GM12878 (cell line): ENCODE data around the gene TRPM5. TPM values are rescaled to one million over a fixed set of nuclear protein-coding genes. Genes with fewer than 3 reads are reported as not detected.

ENCODE experiments used
- ATAC-seq: fragments of 200-7000 bp; cut with Tn5 transposase; 3 replicates; pipeline ENCODE4 v1.9.1; 2020; ENCODE audit warnings: mild to moderate bottlenecking, moderate library complexity
- BruUV-seq: library from RNA; stranded (reverse); fragments of 400-500 nt; replicated peaks from 2 replicates; lab custom pipeline; 2021; lab: Mats Ljungman, UMichigan
- CTCF ChIA-PET: fragments of 300-600 bp; sonication (Branson Sonifier 250); formaldehyde crosslinking; extraction: SDS; loops from one replicate; lab custom pipeline; 2021; ENCODE audit warnings: inconsistent platforms; lab: Yijun Ruan, JAX
- POLR2A ChIA-PET: fragments of 350-600 bp; formaldehyde crosslinking; extraction: SDS; loops from one replicate; lab custom pipeline; 2021; ENCODE audit warnings: inconsistent platforms; lab: Charles Lee
- RAD21 ChIA-PET: fragments of 300-600 bp; sonication (Branson Sonifier 250); formaldehyde crosslinking; loops from one replicate; lab custom pipeline; 2023; ENCODE audit warnings: antibody characterized with exemption; ENCODE audit not compliant: unreplicated experiment; lab: Charles Lee
- SMC1A ChIA-PET: fragments of 300-600 bp; sonication (Branson Sonifier 250); formaldehyde crosslinking; loops from one replicate; lab custom pipeline; 2023; ENCODE audit not compliant: unreplicated experiment, uncharacterized antibody; lab: Charles Lee
- DNase-seq: peaks from one replicate; pipeline ENCODE4 v3.0.0-alpha.2; 2011; ENCODE audit warnings: low read depth, low spot score
- FAIRE-seq: peaks from 3 replicates; lab custom pipeline; 2011; peaks lifted over from hg19 to GRCh38; lab: Jason Lieb, UNC
- H2AFZ ChIP-seq: 2 replicates; pipeline ENCODE4 v1.6.0; 2011; ENCODE audit warnings: low read depth, low read length, control low read depth; ENCODE audit not compliant: control insufficient read depth
- H3K27ac ChIP-seq: 2 replicates; pipeline ENCODE4 v1.5.1; 2011; ENCODE audit warnings: control low read depth; ENCODE audit not compliant: control insufficient read depth, insufficient read depth
- H3K27me3 ChIP-seq, 2 experiments: replicated peaks in 1 of 2; 2 replicates each; pipeline versions ENCODE4 v1.6.0 to v1.6.1; 2011; ENCODE audit warnings: low read length in 1 of 2; ENCODE audit not compliant: control insufficient read depth in 2 of 2, insufficient read depth in 2 of 2
- H3K36me3 ChIP-seq, 2 experiments: 2 replicates each; pipeline ENCODE4 v1.5.1; 2011; ENCODE audit warnings: low read length in 1 of 2; ENCODE audit not compliant: control insufficient read depth in 2 of 2, insufficient read depth in 2 of 2
- H3K4me1 ChIP-seq: 2 replicates; pipeline ENCODE4 v1.6.1; 2011; ENCODE audit warnings: mild to moderate bottlenecking, low read length, moderate library complexity, mixed read lengths; ENCODE audit not compliant: control insufficient read depth, insufficient read depth
- H3K4me2 ChIP-seq: 2 replicates; pipeline ENCODE4 v1.6.0; 2011; ENCODE audit warnings: control low read depth; ENCODE audit not compliant: control insufficient read depth, insufficient read depth
- H3K4me3 ChIP-seq: fragments of 200-600 bp; sonication (generic); 2 replicates; pipeline ENCODE4 v1.5.1; 2016
- H3K79me2 ChIP-seq: 2 replicates; pipeline ENCODE4 v1.6.0; 2011; ENCODE audit warnings: low read length; ENCODE audit not compliant: control insufficient read depth, insufficient read depth
- H3K9ac ChIP-seq: 2 replicates; pipeline ENCODE4 v1.8.0; 2011; ENCODE audit warnings: low read length, control low read depth, mixed read lengths; ENCODE audit not compliant: control insufficient read depth, insufficient read depth
- H3K9me3 ChIP-seq: replicated peaks from 3 replicates; pipeline ENCODE4 v1.5.1; 2011; ENCODE audit warnings: mild to moderate bottlenecking, low read length; ENCODE audit not compliant: control insufficient read depth, insufficient read depth
- H4K20me1 ChIP-seq: 2 replicates; pipeline ENCODE4 v1.6.0; 2011; ENCODE audit not compliant: control insufficient read depth, insufficient read depth
- ATF2 ChIP-seq: IDR thresholded peaks from 2 replicates; pipeline ENCODE4 v1.6.1; 2012; ENCODE audit warnings: low read length, inconsistent platforms
- BACH1 ChIP-seq: fragments of 450-650 bp; IDR thresholded peaks from 2 replicates; pipeline ENCODE4 v1.6.1; 2017; ENCODE audit warnings: mild to moderate bottlenecking, borderline replicate concordance
- CUX1 ChIP-seq: IDR thresholded peaks from 2 replicates; pipeline ENCODE4 v1.6.1; 2012; ENCODE audit warnings: improper control_type of control experiment, low read depth, low read length; ENCODE audit not compliant: insufficient replicate concordance
- IKZF2 ChIP-seq, 2 experiments: fragments of 450-650 bp; IDR thresholded peaks; 2 replicates each; pipeline ENCODE4 v1.6.1; 2017; ENCODE audit warnings: mild to moderate bottlenecking in 2 of 2, moderate library complexity in 2 of 2
- MLLT1 ChIP-seq: fragments of 450-650 bp; IDR thresholded peaks from 2 replicates; pipeline ENCODE4 v1.6.1; 2016; ENCODE audit warnings: mild to moderate bottlenecking
- POLR2A ChIP-seq: IDR thresholded peaks from 2 replicates; pipeline ENCODE4 v1.6.1; 2011; ENCODE audit warnings: low read depth, mild to moderate bottlenecking, low read length
- POLR2AphosphoS2 ChIP-seq: IDR thresholded peaks from 2 replicates; pipeline ENCODE4 v1.6.1; 2011; ENCODE audit warnings: low read depth, mild to moderate bottlenecking, low read length, improper control_type of control experiment, moderate library complexity
- POU2F2 ChIP-seq: IDR thresholded peaks from 3 replicates; pipeline ENCODE4 v1.6.1; 2011; ENCODE audit warnings: low read depth, mild to moderate bottlenecking, low read length, borderline replicate concordance
- SRF ChIP-seq, 2 experiments: IDR thresholded peaks; 2 replicates each; pipeline ENCODE4 v1.6.1; 2011; ENCODE audit warnings: low read depth in 2 of 2, low read length in 2 of 2, mild to moderate bottlenecking in 1 of 2, moderate library complexity in 1 of 2
- TARDBP ChIP-seq: IDR thresholded peaks from 2 replicates; pipeline ENCODE4 v1.6.1; 2016; ENCODE audit warnings: borderline replicate concordance
- WGBS: methylation state at CpG from one replicate; pipeline ENCODE4 v1.1.6; 2016; ENCODE audit warnings: low lambda C conversion rate; ENCODE audit not compliant: insufficient replicate concordance, insufficient coverage; ENCODE audit errors: missing lambda C conversion rate; 5-methylcytosine and 5-hydroxymethylcytosine counted together
- in situ Hi-C: fragments of 300-500 bp; cut with MboI; formaldehyde crosslinking; loops from 9 replicates; pipeline ENCODE4 v1.14.3; 2018; ENCODE audit warnings: mixed read lengths
- intact Hi-C: fragments of 100-400 bp; cut with micrococcal nuclease; formaldehyde crosslinking; loops from one replicate; pipeline ENCODE4 v1.14.2; 2022; ENCODE audit not compliant: unreplicated experiment
- polyA plus RNA-seq, 11 experiments: library from polyadenylated mRNA; depleted of rRNA in 4 of 11; unstranded in 6 of 11; stranded (reverse) in 5 of 11; fragments of >200 nt; fragmentation: Nextera tagmentation in 4 of 11; fragmentation: Illumina TruSeq in 1 of 11; extraction: Ambion mirVana in 4 of 11; extraction: Trizol in 1 of 11; gene quantifications; 1 replicate in 1 of 11; 2 replicates in 10 of 11; pipeline versions ENCODE4 v1.2.1 to v1.2.3, GENCODE V29; 2011 to 2016; ENCODE audit warnings: inconsistent platforms in 2 of 11, missing spikeins in 2 of 11, low read depth in 1 of 11
- total RNA-seq, 4 experiments: library from RNA; depleted of rRNA in 3 of 4; stranded (reverse); fragments of >200 nt in 3 of 4; fragmentation: Illumina TruSeq in 1 of 4; extraction: Trizol in 1 of 4; gene quantifications; 2 replicates each; pipeline versions ENCODE4 v1.2.1 to v1.2.3, GENCODE V29; 2013 to 2021
- TF ChIP-seq, protein P1 (sequence below): fragments of 450-650 bp; IDR thresholded peaks from 2 replicates; pipeline ENCODE4 v1.6.1; 2014; ENCODE audit warnings: mild to moderate bottlenecking

TRPM5 gene
- total and polyA plus RNA-seq, 10 of the 15 experiments (the other 5 are each of a cell fraction or from before 2014, with no cell fraction given) = not detected

- TF ChIP-seq ATF2 = no peak
- no peak for TF ChIP-seq MLLT1
- TF ChIP-seq, all 136 proteins: peak for 0
These were observed 28.3 kb upstream of the TRPM5 start (continued) for GRCh38 chr11:2472428-2473186.

GRCh38 chr11:2471804-2472096 is 27.4 kb upstream of the TRPM5 start:
- no peak overlapping the region for H3K9ac ChIP-seq
- 86% methylated on average over 6 of the region's 6 CpGs for WGBS
- H3K4me1 ChIP-seq = peaks cover 10% of the 10 kb centered on the region; the same call in 1 of the 2 replicates
- H3K36me3 ChIP-seq = no peaks in the 10 kb centered on the region
- CTCF ChIA-PET = no interaction called here
- RAD21 ChIA-PET = no interaction called here
- H3K27me3 ChIP-seq = no peaks in the 10 kb centered on the region
- intact Hi-C loops (no loop called here), in situ Hi-C loops (no loop called here)
- no peaks in the 10 kb centered on the region for H3K9me3 ChIP-seq
- DNase-seq = no peak
- no peaks in the 10 kb centered on the region for H4K20me1 ChIP-seq
- POLR2A ChIA-PET = no interaction called here
- BruUV-seq = no TSS peak
- H3K4me2 ChIP-seq = no peak overlapping the region
- SMC1A ChIA-PET = no interaction called here
- ATAC-seq = no peak
- H3K27ac ChIP-seq = no peak overlapping the region
- H3K79me2 ChIP-seq = no peaks in the 10 kb centered on the region
- no peak overlapping the region for H2AFZ ChIP-seq
- no peak for FAIRE-seq
- H3K4me3 ChIP-seq = no peak overlapping the region
- TF ChIP-seq ATF2 = no peak
- no peak for TF ChIP-seq BACH1
- no peak for TF ChIP-seq POU2F2
- no peak for TF ChIP-seq POLR2AphosphoS2
- no peak for TF ChIP-seq IKZF2 (IDR thresholded peaks at IDR 0.05)
- TF ChIP-seq, protein P1, sequence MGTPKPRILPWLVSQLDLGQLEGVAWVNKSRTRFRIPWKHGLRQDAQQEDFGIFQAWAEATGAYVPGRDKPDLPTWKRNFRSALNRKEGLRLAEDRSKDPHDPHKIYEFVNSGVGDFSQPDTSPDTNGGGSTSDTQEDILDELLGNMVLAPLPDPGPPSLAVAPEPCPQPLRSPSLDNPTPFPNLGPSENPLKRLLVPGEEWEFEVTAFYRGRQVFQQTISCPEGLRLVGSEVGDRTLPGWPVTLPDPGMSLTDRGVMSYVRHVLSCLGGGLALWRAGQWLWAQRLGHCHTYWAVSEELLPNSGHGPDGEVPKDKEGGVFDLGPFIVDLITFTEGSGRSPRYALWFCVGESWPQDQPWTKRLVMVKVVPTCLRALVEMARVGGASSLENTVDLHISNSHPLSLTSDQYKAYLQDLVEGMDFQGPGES = no peak
- TF ChIP-seq CUX1 = no peak
- TF ChIP-seq POLR2A = no peak
- TF ChIP-seq TARDBP = no peak
- no peak for TF ChIP-seq SRF (IDR thresholded peaks at IDR 0.05; ENCODE audit: low read depth in 2 of 2, low read length in 2 of 2)
